GM18517 (cell line): ENCODE data around the gene ZXDC.

ENCODE experiments used
- ATAC-seq: cut with Tn5 transposase; IDR thresholded peaks from one replicate; pipeline ENCODE4 v1.9.1; 2021; ENCODE audit warnings: mild to moderate bottlenecking, moderate library complexity; ENCODE audit not compliant: unreplicated experiment

Gene ZXDC

GRCh38 chr3:126438186-126438585 lies 37.5 kb downstream of the ZXDC start:
- no peak for ATAC-seq

- no peak for ATAC-seq
Measured at GRCh38 chr3:126436826-126437717, 38.6 kb downstream of the ZXDC start.

- no peak for ATAC-seq
Measured at GRCh38 chr3:126435456-126436315, 40.0 kb downstream of the ZXDC start.

- ATAC-seq = no peak
Measured at GRCh38 chr3:126434931-126435411, 40.7 kb downstream of the ZXDC start.

- no peak for ATAC-seq
Measured at GRCh38 chr3:126434264-126434590, 41.5 kb downstream of the ZXDC start.

GRCh38 chr3:126433496-126434263 lies 42.0 kb downstream of the ZXDC start:
- no peak for ATAC-seq

- no peak for ATAC-seq
Measured at GRCh38 chr3:126433105-126433430, 42.6 kb downstream of the ZXDC start.

GRCh38 chr3:126432361-126433104 lies 43.2 kb downstream of the ZXDC start:
- no peak for ATAC-seq

GRCh38 chr3:126431103-126431534 lies 44.6 kb downstream of the ZXDC start:
- no peak for ATAC-seq

- ATAC-seq = no peak
Measured at GRCh38 chr3:126424751-126425150, 50.9 kb downstream of the ZXDC start.

GRCh38 chr3:126424039-126424717 lies 51.5 kb downstream of the ZXDC start:
- ATAC-seq = no peak

- ATAC-seq = no peak
Measured at GRCh38 chr3:126423191-126424038, 52.3 kb downstream of the ZXDC start.

GRCh38 chr3:126422571-126423091 lies 53.1 kb downstream of the ZXDC start:
- no peak for ATAC-seq

GRCh38 chr3:126422121-126422520 lies 53.6 kb downstream of the ZXDC start:
- no peak for ATAC-seq

- no peak for ATAC-seq
Measured at GRCh38 chr3:126421573-126422119, 54.0 kb downstream of the ZXDC start.

- ATAC-seq = no peak
Measured at GRCh38 chr3:126419886-126420786, 55.6 kb downstream of the ZXDC start.

GRCh38 chr3:126419151-126419703 lies 56.5 kb downstream of the ZXDC start:
- ATAC-seq = no peak
